HG02852 (cell line): ENCODE measurements around the gene DHX40.
"Not testable (repeated sequence)": the region's sequence is repeated elsewhere in the genome, so short reads cannot be mapped to it uniquely, and the experiment has no call there.

Experiments used
- ATAC-seq: cut with Tn5 transposase; IDR thresholded peaks from one replicate; pipeline ENCODE4 v1.9.1; 2021; ENCODE audit warnings: mild to moderate bottlenecking, moderate library complexity; ENCODE audit not compliant: unreplicated experiment

The DHX40 gene

DNA sequence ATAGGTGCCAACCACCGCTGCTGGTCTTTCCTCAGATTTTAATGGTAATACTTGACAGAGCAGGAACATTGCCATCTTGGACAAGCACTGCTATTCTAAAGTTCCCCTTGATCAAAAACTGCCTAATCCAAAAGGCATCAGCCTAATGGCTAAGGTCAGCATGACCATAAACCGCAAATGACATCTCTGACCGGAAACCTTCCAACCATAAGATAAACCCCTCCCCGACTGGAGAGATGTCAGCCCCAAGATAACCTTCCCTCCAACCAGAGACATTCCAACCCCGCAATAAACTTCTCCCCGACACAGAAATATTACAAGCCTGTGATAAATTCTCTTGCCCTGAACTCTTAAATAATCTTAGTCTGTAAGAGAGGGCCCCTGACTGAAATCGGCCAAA, 7.4 kb upstream of the DHX40 start:
- ATAC-seq: no peak

DNA sequence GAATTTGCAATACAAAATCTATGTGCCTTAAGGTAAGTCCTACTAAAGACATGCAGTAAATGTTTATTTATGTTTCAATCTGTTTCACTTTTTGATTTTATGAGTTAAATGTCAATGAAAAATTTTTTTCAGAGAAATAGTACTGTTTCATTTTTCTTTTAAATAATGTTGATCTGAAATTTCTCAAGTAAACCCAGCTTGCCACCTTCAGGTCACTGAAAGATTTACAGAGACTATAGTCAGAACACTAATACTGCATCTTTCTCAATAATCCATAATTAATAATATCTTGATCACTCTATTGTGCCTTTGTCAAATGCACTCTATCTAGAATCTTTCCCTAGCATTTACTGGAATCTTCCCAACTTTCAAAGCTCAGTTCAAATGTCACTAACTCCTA, 6.5 kb upstream of the DHX40 start:
- ATAC-seq: no peak

DNA sequence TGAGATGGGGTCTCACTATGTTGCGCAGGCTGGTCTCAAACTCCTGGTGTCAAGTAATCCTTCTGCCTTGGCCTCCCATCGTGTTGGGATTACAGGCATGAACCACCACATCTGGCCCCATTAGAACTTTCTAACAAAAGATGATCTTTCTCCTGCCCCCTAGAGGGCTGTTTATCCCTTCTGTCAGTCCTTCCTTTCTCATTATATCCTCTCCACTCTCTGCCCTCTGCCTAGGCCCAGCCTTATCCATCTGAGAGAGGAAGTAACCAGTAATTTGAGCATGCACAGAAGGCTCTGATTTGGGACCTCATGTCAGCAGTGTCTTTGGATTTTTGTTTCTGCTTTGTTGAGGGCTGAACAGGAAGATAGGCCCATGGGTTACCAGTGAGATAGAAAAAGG, 4.4 kb upstream of the DHX40 start:
- ATAC-seq: no peak

DNA sequence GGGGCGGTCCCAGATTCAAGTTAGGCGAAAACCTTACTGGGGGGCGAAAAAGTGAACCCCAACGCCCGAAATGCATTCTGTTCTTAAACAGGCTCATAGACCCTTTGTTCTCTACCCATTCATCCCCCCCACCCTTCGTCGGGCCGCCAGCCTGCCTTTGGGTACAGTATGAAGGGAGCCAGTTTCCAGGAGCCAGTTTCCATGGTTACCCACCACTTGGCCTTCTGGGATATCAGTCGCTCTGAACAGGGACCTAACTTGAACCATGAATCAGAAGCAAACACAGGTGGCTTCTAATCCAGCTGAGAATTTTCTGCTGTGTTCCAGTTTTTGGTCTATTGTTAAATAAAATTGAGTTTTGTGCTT, 532 bp downstream of the DHX40 start:
- peak; percentile 64 for ATAC-seq

DNA sequence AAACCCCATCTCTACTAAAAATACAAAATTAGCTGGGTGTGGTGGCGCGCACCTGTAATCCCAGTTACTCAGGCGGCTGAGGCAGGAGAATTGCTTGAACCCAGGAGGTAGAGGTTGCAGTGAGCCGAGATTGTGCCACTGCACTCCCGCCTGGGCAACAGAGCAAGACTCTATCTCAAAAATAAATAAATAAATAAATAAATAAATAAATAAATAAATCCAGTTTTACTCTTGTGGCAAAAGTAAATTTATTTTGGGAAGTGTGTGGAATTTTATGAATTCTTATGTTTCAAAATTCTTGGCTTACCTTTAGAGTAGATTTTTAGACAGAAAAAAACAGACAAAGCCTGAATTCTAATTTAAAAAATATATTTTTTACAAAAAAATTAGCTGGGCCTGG, 3.7 kb downstream of the DHX40 start:
- ATAC-seq: not testable (repeated sequence)

DNA sequence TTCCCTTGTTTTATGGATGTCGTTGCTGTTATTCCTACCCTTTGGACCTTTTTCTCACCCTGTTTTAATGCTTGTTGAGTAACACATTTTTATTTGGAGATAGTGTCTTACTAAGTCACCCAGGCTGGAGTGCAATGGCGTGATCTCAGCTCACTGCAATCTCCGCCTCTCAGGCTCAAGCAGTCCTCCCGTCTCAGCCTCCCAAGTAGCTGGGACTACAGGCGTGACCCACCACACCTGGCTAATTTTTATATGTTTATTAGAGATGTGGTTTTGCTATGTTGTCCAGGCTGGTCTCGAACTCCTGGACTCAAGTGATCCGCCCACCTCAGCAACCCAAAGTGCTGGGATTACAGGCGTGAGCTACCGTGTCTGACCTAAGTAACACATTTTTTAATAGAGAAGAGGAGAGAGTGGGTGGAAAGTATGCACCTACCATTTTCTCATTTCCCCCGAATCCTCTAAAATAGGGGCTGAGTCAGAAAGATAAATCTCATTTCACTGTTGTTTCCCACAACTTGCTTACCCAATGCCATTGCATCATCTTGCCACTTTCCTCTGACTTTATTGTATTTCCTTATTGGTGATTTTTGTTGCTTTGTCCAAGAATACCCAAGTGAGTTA, 7.0 kb downstream of the DHX40 start:
- ATAC-seq: no peak

DNA sequence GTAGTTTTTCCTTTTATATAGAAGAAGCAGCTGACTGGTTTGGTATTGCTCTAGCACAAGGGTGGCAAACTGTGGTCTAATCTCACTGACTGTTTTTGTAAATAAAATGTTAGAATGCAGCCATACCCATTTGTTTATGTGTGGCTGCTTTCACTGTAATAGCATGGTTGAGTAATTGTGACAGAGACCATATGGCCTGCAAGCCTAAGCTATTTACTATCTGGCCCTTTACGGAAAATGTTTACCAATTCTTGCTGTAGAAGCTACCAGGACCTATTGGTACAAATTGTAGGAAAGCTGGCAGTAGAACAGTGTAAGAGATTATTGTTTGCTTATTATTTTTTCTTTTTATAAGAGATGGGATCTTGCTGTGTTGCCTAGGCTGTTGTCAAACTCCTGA, 18.8 kb downstream of the DHX40 start:
- not testable (repeated sequence) for ATAC-seq

DNA sequence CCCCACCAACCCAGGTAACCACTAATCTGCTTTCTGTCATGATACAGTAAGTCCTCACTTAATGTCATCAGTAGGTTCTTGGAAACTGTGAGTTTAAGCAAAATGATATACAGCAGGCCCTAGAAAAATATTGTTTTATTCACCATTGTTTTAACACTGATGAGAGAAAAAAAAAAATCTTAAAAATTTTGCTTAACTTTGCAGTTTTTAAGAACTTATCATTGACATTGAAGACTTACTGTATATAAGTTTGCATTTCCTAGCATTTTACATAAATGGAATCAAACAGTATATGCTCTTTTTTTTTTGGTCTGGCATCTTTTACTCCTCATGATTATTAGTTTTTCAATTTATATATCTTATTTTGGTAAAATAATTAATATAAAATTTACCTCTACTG, 34.8 kb downstream of the DHX40 start:
- ATAC-seq: no peak

DNA sequence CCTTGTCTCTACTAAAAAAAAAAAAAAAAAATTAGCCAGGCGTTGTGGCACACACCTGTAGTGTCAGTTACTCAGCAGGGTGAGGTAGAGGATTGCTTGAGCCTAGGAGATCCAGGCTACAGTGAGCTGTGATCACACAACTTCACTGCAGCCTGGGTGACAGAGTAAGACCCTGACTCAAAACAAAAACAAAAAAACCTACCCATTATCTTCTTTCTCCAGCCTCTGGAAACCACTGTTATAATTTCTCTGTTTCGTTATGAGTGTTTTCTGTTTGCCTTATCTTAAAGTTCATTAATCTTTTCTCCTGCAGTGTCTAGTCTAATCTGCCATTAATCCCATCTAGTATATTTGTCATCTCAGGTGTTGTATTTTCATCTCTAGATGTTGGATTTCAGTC, 35.7 kb downstream of the DHX40 start:
- ATAC-seq: no peak

DNA sequence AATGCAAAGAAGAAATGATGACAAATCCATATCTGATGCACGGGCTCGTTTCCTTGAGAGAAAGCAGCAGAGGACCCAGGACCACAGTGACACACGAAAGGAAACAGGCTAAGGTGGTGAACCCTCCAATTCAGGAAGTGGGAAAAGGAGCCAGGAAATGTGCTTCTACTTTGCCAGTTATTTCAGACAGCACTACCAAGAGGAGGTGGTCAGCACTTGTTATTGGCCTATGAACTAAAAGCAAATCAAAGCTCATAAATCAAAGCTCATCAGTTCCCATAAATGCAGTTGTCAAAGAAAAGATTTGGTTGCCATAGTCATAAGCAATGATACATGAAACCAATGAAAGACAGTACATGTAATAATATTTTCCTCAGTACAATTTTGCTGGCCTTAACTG, 41.7 kb downstream of the DHX40 start:
- no peak for ATAC-seq

DNA sequence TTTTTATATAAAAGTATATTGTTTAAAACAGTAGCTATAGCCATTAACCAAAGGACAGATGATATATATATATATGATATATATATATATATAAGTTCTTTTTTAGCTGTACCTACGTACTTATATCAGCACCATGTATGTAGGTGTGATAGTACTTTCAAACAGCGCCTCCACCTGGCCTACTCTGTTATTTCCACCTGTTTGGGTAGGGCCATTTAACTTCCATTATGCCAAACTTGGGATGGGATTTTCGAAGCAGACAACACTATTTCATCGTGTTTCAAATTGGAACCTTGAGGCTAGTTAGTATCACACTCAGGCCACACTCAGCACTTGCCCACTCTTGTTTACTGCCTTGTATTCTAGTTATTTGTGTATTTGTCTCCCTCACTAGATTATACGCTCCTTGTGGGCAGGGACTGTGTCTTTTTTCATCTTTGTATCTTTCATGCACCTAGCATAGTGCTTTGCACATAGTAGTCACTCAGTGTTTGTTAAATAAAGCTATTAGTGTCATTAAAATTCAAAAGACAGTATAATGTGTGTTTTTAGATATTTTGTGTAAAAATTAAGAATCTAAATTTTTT, 42.5 kb downstream of the DHX40 start:
- no peak for ATAC-seq

DNA sequence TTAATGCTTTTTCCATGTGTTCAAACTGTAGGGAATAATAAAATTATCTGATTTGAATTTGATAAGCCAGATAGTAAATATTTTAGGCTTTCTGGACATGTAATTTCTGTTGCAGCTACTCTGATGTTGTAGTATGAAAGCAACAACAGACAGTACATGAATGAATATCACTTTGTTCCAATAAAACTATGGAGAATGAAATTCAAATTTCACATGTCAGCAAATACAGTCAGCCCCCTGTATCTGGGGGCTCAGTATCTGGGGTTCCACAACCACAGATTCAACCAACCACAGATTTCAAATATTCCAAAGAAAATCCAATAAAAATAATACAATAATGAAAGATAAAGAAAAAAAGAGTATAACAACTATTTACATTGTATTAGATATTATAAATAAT, 46.1 kb downstream of the DHX40 start:
- no peak for ATAC-seq

DNA sequence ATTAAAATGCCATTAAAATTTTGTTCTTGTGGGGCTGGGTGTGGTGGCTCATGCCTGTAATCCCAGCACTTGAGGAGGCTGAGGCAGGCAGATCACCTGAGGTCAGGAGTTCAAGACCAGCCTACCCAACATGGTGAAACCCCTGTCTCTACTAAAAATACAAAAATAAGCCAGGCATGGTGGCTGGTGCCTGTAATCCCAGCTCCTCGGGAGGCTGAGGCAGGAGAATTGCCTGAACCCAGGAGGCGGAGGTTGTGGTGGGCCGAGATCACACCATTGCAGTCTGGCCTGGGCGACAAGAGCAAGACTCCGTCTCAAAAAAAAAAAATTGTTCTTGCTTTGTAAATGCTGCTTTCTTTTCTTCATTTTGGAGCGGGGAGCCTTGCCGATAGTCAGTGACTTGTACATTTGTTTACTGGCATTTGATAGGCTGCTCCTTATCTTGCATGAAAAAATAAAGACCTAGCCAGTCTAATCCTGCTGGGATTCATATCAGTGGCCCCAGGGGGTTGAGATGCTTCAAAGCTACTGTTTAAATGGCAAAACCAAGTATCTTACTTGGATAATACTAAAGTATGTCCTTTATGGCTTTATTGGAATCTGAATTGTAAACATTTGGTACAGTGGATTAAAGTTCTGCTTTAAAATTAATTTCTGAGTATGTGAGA, 51.0 kb downstream of the DHX40 start:
- ATAC-seq: no peak

DNA sequence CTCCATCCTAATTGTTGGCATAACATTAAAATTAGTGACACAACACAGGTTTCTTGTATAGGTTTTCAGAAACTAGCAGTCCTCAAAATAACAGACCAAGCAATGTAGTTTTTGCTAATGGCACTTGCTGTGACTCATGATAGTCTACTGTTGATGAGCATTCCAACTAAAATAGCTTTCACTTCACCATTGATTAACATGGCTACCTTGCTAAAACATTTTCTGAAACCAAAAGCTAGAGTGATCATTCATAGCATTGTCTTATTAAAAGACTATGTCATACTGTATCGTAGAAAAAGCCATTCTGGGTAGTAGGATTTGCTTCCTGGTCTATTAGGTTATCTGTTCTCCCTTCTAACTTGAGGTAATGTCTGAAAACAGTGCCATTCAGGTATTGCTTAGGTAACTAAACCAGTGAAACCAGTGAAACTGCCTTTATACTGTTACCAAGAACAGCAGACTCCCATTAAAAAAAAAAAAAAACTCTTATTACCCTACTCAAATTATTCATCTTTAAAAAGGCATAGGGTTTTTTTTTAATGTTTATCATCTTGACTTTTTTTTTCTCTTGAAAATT, 51.8 kb downstream of the DHX40 start:
- no peak for ATAC-seq

DNA sequence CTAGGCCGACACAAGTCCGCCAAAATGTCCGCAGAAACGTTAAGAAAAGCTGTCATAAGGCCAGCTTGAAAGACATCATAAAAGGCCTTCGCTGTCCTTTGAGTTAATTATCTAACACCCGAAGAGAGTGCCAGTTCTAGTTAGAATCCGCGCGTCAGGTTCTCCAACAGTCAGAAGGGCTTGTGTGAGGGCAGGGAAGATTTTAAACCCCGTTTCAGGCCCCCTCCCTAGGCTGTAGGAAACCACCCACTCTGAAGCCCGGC, 53.6 kb downstream of the DHX40 start:
- ATAC-seq: no peak

DNA sequence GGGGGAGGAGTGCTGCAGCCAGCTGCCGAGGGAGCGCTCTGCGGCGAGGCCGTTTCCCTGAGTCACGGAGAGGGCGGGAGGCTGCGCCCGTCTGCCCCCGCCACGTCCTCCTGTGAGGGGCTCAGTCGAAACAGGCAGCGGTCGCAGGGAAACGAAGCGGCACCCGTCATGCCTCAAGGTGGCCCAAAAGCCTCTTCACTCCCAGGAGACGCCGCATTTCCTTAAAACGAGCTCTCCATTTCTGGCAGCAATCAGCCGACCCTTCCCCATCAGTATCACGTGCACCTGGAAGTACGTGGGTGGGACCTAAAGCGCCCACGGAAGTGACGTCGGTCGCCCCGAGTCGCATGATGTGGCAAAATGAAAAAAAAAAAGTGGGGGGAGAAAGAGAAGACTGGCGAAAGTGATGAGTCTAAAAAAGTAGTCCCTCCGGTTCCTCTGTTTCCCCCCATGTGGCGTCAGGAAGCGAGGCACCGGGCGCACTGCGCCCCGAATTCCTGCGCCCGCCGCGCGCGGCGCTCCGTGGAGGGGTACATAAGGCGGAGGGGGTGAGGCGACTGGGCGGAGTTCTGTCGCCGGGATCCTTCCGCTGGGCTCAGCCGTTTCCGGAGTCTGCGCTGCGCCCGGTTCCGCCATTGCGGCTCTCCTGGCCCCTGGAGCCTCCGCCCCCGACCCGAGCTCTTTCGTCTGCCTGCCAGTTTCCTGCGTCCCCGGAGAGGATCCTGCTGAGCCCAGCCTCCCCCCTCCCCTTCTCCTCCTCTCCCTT, 54.1 kb downstream of the DHX40 start, which contains the start of gene CLTC:
CLTC (plus strand) TSS at position 598 of the 766 bp plus-strand sequence. CDS start 237 bp downstream, outside the sequence.
- ATAC-seq: peak; percentile 79

DNA sequence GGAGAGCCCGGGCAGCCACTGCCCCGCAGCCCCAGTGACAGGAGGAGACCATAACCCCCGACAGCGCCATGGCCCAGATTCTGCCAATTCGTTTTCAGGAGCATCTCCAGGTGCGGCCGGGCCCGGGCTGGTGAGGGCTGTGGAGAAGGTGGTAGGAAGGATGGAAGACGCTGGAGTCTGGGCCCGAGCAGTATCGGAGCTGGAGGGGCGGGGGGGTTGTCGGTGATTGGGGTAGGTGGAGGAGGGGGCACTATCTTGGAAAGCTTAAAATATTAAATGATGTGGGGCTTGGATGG, 54.6 kb downstream of the DHX40 start:
- ATAC-seq: no peak

DNA sequence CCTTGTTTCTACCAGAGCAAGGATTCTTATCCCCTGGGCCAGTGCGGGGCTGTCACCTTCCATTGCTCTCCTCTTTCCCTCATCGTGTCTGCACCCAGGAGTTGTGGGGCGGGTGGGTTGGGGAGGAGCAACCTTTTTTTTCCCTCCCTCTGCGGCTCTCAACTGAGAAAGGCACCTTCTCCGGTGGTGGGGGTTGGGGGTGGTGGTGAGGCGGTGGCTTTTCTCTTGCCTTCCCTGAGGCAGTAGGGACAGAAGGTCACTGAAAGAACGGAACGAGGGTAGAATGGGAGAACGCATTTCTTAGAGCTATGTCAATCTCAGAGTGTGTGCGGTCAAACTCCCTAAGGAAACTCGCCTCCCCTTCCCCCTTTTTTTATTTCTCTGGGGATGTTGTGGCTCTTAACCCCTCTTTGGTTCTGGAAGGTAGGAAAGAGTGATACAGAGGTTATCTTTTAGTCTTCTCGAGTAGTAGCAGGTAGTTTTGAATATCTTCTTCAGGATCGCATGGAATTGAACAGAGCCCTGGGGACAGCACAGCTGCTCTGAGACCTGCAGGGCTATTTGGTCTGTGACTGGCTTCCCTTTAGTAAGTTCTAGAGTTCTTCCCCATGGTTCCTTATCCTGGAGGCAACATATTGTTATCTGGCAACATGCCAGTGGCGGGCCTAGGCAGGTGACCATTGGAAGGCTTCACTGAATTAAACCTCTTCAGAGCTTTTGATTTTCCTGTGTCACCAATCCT, 55.3 kb downstream of the DHX40 start:
- no peak for ATAC-seq

DNA sequence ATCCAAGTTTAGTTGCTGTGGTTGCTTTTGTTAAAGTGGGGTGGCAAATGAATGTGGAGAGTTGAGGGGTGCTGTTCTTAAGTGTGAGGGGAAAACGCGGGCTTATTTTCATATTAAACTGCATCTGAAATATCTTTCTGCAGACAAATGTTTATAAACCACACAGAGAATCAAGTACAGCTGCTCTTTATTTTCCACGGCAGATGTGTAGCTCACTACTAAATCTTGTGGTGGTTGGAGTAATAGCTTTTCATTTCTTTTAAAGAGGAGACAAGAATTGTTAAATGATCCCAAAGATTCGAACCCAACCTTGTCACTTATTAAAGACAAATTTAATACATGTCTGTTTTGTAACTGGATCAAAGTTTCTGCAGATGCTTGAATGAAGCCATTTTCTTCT, 56.4 kb downstream of the DHX40 start:
- no peak for ATAC-seq

DNA sequence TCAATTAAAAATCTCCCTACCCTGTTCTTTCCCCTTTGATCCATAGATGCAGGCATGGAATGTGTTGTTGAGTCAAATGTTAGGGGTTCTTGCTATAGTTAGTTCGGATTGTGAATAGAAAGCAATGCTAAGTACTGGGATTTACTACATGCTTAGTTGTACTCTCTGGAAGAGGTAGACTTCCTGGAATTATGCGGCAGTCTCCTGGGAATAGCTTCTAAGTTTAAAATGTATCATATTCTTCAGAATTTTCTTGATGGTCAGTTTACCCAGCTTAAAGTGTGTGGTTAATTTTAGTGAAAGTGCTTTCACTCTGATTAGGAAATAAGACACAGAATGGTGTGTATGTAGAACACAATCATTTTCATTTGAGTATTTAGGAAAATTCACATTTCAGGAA, 57.7 kb downstream of the DHX40 start:
- no peak for ATAC-seq

DNA sequence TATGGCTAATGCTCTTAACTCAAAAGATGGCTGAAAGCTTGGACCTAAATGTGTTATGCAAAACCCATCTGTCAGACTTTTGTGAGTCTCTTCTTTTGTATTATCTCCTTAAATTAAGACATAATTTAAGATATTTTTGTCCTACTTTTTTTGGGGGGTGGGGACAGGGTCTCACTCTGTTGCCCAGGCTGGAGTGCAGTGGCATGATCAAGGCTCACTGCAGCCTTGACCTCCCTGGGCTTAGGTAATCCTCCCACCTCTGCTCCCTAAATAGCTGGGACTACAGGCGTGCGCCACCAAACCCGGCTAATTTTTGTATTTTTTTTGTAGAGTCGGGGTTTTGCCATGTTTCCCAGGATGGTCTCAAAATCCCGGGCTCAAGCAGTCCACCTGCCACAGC, 61.3 kb downstream of the DHX40 start:
- ATAC-seq: no peak
